OCI-LY7 (cell line): Measurements from ENCODE around the gene GRID2. TPM values are rescaled to one million over a fixed set of nuclear protein-coding genes. Genes with fewer than 3 reads are reported as not detected.

Experiments
- BruUV-seq: library from RNA; stranded (reverse); fragments of 400-500 nt; replicated peaks from 2 replicates; lab custom pipeline; 2021; lab: Mats Ljungman, UMichigan
- CTCF ChIA-PET: fragments of 300-600 bp; sonication (Branson Sonifier 250); formaldehyde crosslinking; loops from one replicate; lab custom pipeline; 2022; ENCODE audit warnings: antibody characterized with exemption; ENCODE audit not compliant: unreplicated experiment; lab: Charles Lee
- POLR2A ChIA-PET: fragments of 300-600 bp; sonication (Branson Sonifier 250); formaldehyde crosslinking; loops from one replicate; lab custom pipeline; 2022; ENCODE audit warnings: antibody characterized with exemption; lab: Charles Lee
- DNase-seq: peaks from one replicate; pipeline ENCODE4 v3.0.0-alpha.2; 2015; ENCODE audit warnings: low spot score
- H2AFZ ChIP-seq: fragments of 200-600 bp; sonication (generic), shearing (Covaris generic); 2 replicates; pipeline ENCODE4 v1.6.1; 2014; ENCODE audit warnings: mild to moderate bottlenecking, antibody characterized with exemption, low read length, moderate library complexity
- H3K27ac ChIP-seq: fragments of 200-600 bp; sonication (generic); 2 replicates; pipeline ENCODE4 v1.5.1; 2014; ENCODE audit warnings: mixed run types, low read depth, mild to moderate bottlenecking, moderate library complexity, low read length, inconsistent platforms; ENCODE audit not compliant: poor library complexity, severe bottlenecking
- H3K36me3 ChIP-seq: fragments of 200-600 bp; sonication (generic); 2 replicates; pipeline ENCODE4 v1.6.1; 2014; ENCODE audit warnings: mild to moderate bottlenecking, antibody characterized with exemption, low read length, moderate library complexity, mixed read lengths; ENCODE audit not compliant: insufficient read depth
- H3K4me1 ChIP-seq: fragments of 200-600 bp; sonication (generic); 2 replicates; pipeline ENCODE4 v1.5.1; 2014; ENCODE audit warnings: mild to moderate bottlenecking, low read length; ENCODE audit not compliant: insufficient read depth, poor library complexity, severe bottlenecking
- H3K4me2 ChIP-seq: fragments of 200-600 bp; sonication (generic); 2 replicates; pipeline ENCODE4 v1.6.1; 2014; ENCODE audit warnings: mild to moderate bottlenecking, low read length
- H3K4me3 ChIP-seq: fragments of 200-600 bp; sonication (generic); 2 replicates; pipeline ENCODE4 v1.5.1; 2014; ENCODE audit warnings: mild to moderate bottlenecking, low read depth, low read length; ENCODE audit not compliant: poor library complexity, severe bottlenecking
- H3K79me2 ChIP-seq: fragments of 200-600 bp; sonication (generic); 2 replicates; pipeline ENCODE4 v1.6.1; 2016; ENCODE audit warnings: low read depth, mild to moderate bottlenecking, low read length, moderate library complexity, mixed read lengths; ENCODE audit not compliant: insufficient read depth
- H3K9me2 ChIP-seq: fragments of 200-600 bp; sonication (generic); 2 replicates; pipeline ENCODE4 v1.6.1; 2016; ENCODE audit warnings: mild to moderate bottlenecking, low read length, mixed read lengths; ENCODE audit not compliant: insufficient read depth
- H3K9me3 ChIP-seq: fragments of 200-600 bp; sonication (generic); 2 replicates; pipeline ENCODE4 v1.6.1; 2014; ENCODE audit warnings: mild to moderate bottlenecking, mixed run types, low read length, mixed read lengths
- H4K20me1 ChIP-seq: fragments of 200-600 bp; sonication (generic); 2 replicates; pipeline ENCODE4 v1.6.1; 2014; ENCODE audit warnings: mild to moderate bottlenecking, antibody characterized with exemption, low read length, moderate library complexity, mixed read lengths; ENCODE audit not compliant: insufficient read depth
- EZH2phosphoT487 ChIP-seq: fragments of 200-600 bp; sonication (generic); IDR thresholded peaks from 2 replicates; pipeline ENCODE4 v1.6.1; 2018; ENCODE audit warnings: low read depth, borderline replicate concordance, mild to moderate bottlenecking, mixed run types, antibody characterized with exemption, low read length, moderate library complexity, mixed read lengths
- intact Hi-C: fragments of 100-400 bp; cut with micrococcal nuclease; formaldehyde crosslinking; loops from one replicate; pipeline ENCODE4 v1.10.0; 2022; ENCODE audit not compliant: unreplicated experiment
- total RNA-seq, 2 experiments: library from RNA; depleted of rRNA in 1 of 2; stranded (reverse); fragments of >200 nt in 1 of 2; shearing (Covaris generic) in 1 of 2; gene quantifications; 2 replicates each; pipeline ENCODE4 v1.2.3, GENCODE V29; 2014 to 2022
- TF ChIP-seq, protein P1 (sequence below): fragments of 200-600 bp; sonication (generic); conservative IDR thresholded peaks from 2 replicates; pipeline ENCODE4 v1.5.1; 2014; ENCODE audit warnings: mild to moderate bottlenecking, antibody characterized with exemption, low read length, moderate library complexity, mixed read lengths

GRID2 gene
- total RNA-seq, 2 experiments from 2014 or later = not detected

GRCh38 chr4:92344216-92344615, 40.5 kb downstream of the GRID2 start:
- H3K27ac ChIP-seq = no peak overlapping the region
- H3K4me1 ChIP-seq = no peaks in the 10 kb centered on the region
- no peaks in the 10 kb centered on the region for H3K79me2 ChIP-seq
- no peaks in the 10 kb centered on the region for H3K36me3 ChIP-seq
- H2AFZ ChIP-seq = no peak overlapping the region
- H4K20me1 ChIP-seq = no peaks in the 10 kb centered on the region
- ChIA-PET CTCF (no interaction called here), POLR2A (no interaction called here)
- intact Hi-C loops = no loop called here
- no peaks in the 10 kb centered on the region for H3K9me3 ChIP-seq
- no TSS peak for BruUV-seq
- DNase-seq = no peak
- no peak overlapping the region for H3K4me3 ChIP-seq
- H3K4me2 ChIP-seq = no peak overlapping the region
- TF ChIP-seq, protein P1, sequence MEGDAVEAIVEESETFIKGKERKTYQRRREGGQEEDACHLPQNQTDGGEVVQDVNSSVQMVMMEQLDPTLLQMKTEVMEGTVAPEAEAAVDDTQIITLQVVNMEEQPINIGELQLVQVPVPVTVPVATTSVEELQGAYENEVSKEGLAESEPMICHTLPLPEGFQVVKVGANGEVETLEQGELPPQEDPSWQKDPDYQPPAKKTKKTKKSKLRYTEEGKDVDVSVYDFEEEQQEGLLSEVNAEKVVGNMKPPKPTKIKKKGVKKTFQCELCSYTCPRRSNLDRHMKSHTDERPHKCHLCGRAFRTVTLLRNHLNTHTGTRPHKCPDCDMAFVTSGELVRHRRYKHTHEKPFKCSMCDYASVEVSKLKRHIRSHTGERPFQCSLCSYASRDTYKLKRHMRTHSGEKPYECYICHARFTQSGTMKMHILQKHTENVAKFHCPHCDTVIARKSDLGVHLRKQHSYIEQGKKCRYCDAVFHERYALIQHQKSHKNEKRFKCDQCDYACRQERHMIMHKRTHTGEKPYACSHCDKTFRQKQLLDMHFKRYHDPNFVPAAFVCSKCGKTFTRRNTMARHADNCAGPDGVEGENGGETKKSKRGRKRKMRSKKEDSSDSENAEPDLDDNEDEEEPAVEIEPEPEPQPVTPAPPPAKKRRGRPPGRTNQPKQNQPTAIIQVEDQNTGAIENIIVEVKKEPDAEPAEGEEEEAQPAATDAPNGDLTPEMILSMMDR = no peak
- no peak for TF ChIP-seq EZH2phosphoT487
- no peaks in the 10 kb centered on the region for H3K9me2 ChIP-seq

GRCh38 chr4:92346289-92346688, 42.5 kb downstream of the GRID2 start:
- Histone ChIP-seq H3K36me3 (no peaks in the 10 kb centered on the region), H3K79me2 (no peaks in the 10 kb centered on the region), H4K20me1 (no peaks in the 10 kb centered on the region), H2AFZ (no peak overlapping the region), H3K4me2 (no peak overlapping the region), H3K4me1 (no peaks in the 10 kb centered on the region), H3K27ac (no peak overlapping the region), H3K9me2 (no peaks in the 10 kb centered on the region), H3K9me3 (no peaks in the 10 kb centered on the region), H3K4me3 (no peak overlapping the region)
- TF ChIP-seq, protein P1 = no peak
- no peak for TF ChIP-seq EZH2phosphoT487
- intact Hi-C loops = no loop called here
- no TSS peak for BruUV-seq
- ChIA-PET POLR2A (interaction anchor here (1.3 kb wide), 1 partner anchor 135 kb away, joined by 3 read pairs; no protein-coding TSS in a partner anchor), CTCF (interaction anchor here (1.0 kb wide), 1 partner anchor 101 kb away, joined by 3 read pairs; no protein-coding TSS in a partner anchor)
- DNase-seq = no peak

DNA sequence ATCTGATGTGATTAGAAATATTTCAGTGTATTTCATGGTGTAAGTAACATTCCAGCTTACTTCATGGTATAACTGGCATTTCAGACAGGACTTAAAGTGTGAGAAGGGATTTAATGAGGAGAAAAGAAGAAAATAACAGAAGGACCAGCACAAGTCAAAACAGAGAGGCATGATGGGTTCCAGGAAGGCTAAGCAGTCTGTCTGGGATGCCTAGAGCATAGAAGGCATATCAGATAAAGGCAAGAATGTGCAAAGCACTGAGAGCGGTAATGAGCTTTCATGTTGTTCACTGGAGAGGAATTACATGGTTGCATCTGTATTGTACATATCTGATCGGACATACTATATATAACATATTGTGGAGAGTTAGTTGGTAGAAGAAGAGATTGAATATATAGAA, 54.2 kb downstream of the GRID2 start:
- Histone ChIP-seq H4K20me1 (no peaks in the 10 kb centered on the region), H3K27ac (no peak overlapping the region), H3K79me2 (no peaks in the 10 kb centered on the region), H3K9me3 (no peaks in the 10 kb centered on the region), H2AFZ (no peak overlapping the region), H3K4me2 (no peak overlapping the region), H3K4me1 (no peaks in the 10 kb centered on the region), H3K36me3 (no peaks in the 10 kb centered on the region), H3K4me3 (no peak overlapping the region), H3K9me2 (no peaks in the 10 kb centered on the region)
- no TSS peak for BruUV-seq
- TF ChIP-seq, protein P1 = no peak
- TF ChIP-seq EZH2phosphoT487 = no peak
- ChIA-PET CTCF (no interaction called here), POLR2A (interaction anchor here (0.6 kb wide), 1 partner anchor 1464 kb away, joined by 3 read pairs; no protein-coding TSS in a partner anchor)
- intact Hi-C loops = no loop called here
- DNase-seq = no peak
